Fibroblast of skin of right biceps (primary cell): ENCODE results near the gene SHMT2.

Source experiments
- DNase-seq: peaks from one replicate; pipeline ENCODE4 v3.0.0-alpha.2; 2013

The SHMT2 gene

DNA sequence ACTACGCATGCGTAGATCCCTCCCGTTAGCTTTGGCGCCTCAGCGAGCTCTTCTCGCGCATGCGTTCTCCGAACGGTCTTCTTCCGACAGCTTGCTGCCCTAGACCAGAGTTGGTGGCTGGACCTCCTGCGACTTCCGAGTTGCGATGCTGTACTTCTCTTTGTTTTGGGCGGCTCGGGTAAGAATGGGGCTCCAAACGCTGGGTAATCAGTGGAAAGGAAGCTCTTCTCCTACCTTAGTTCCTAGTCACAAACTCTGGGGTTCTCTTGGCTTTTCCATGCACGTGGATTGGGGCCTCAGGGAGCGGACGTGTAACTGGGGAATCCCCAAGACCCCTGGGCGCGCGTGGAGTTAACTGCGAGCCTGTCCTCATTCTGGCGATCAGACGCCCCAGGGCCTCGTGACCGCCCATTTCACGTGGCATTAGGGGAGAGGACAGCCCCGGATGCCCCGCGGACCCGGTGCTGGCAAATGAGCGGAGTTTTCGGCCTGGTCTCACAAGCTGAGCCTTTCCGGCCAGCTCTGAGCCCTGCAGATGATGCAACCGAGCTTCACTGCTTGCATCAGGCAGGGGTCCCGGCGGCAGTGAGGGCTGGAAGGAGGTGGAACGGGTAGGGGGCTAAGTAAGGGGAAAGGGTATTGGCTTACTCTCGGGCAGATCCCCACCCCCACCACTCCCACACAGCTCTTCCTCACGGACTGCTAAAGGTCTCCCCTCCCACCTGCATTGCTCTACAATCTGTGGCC is at the start of gene SHMT2:
Gene SHMT2, plus strand, starts transcription at position 78 of the 747 bp plus-strand sequence. Its CDS starts 68 bp downstream, at position 146.
- peak; percentile 95 for DNase-seq

GRCh38 chr12:57180321-57180989 is 49.1 kb upstream of the SHMT2 start:
- DNase-seq = no peak

GRCh38 chr12:57181072-57181471 is 48.4 kb upstream of the SHMT2 start:
- no peak for DNase-seq

DNA sequence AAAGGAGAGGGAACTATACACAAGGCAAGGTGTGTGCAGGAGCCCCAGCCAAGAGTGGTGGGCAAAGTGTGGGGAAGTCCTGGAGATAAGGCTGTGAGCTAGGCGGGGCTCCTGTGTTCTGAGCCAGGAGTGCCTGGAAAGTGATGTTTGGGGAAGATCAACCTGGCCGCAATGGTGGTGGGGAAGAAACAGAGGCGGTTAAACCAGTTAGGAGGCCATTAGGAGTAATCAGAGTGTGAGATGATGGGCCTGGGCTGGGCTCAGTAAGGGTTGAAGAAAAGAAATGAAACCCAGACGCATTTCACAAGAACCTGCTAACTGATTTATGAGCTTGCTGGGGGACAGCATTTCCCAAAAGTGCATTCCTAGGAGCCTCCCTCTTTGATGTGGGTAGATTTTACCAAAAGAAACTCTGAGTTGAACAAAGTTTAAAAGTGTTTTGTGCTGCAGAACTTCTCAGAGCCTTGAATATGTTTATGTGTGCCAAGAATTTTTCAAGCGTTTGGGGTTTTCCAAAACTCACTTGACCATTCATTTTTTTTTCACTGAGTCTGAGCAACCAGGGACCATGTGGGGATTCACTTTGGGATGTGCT is 47.9 kb upstream of the SHMT2 start:
- peak; percentile 40 for DNase-seq

GRCh38 chr12:57182918-57183575 is 46.5 kb upstream of the SHMT2 start:
- DNase-seq = peak; percentile 67

DNA sequence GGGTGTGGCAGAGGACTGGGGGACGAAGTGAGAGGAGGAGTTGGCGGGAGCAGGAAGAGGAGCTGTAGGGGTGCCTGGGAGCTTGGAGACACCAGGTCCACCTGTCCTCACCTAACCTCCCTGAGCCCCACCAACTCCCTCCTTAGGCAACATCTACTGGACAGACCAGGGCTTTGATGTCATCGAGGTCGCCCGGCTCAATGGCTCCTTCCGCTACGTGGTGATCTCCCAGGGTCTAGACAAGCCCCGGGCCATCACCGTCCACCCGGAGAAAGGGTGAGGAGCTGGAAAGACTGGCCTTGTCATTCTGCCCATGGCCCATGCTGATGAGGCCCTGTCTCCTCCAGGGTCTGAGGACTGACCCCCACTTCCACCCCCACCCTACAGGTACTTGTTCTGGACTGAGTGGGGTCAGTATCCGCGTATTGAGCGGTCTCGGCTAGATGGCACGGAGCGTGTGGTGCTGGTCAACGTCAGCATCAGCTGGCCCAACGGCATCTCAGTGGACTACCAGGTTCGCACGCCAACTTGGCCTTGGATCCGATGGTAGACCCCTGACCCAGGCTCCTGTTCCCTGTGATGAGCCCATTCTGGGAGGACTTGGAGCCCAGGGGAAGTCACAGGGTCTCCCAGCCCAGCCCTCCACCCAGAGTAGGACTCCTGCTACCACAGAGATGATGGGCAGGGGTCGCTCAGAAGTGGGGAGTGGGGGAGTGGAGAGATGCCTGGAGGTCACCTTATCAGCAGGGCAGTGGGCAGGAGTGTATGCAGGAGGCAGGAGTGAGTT is 45.4 kb upstream of the SHMT2 start:
- DNase-seq = no peak

GRCh38 chr12:57185403-57185802 is 44.1 kb upstream of the SHMT2 start:
- DNase-seq = no peak

- no peak for DNase-seq
Measured at GRCh38 chr12:57185906-57186508, 43.5 kb upstream of the SHMT2 start.

DNA sequence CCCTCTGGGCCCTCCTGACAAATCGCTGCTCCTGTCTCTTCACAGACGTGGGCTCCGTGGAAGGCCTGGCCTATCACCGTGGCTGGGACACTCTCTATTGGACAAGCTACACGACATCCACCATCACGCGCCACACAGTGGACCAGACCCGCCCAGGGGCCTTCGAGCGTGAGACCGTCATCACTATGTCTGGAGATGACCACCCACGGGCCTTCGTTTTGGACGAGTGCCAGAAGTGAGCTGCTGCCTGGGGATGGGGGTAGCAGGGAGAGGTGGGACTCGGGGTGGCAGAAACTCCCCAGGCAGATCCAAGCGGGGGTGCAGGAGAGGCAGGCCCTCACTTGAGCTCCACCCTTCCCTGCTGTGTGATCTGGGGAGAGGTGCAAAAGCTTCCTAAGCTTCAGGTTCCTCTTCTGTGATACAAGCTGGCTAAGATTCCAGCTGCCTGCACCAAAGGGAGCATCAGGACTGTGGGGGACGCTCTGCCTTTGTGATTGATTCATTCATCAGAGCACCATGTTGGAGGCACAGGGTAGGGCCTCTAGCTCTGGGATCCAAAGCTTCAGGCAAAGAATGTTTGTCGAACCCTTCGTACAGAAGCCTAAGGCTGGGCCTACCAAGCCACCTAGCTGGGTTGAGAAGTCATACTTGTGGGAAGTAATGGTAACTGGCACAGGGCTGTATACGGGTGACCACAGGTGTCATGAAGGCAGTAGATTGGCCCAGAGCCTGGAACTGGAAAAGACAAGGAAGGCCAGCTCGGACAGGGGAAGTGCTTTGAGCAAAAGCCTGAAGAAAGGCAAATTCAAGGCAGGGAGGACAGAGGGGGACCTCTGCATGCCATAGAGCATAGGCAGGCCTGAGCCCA is 42.1 kb upstream of the SHMT2 start:
- DNase-seq = no peak

DNA sequence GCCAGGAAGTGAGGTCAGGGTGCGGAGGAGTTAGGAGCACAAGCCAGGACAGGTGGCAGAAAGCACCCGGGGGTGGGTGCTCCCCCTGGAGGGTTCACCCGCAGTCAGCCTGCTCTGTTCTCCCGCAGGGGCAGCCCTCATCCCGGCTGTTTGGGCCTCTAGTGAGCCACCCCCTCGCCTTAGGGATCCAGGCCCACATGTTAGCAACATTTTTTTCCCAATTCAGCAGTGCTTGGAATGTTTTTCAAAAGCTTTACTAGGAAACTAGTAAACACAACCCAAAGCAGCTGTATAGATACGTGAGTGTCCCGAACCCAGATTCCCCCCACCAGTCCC is 41.5 kb upstream of the SHMT2 start:
- no peak for DNase-seq

- peak; percentile 33 for DNase-seq
Measured at GRCh38 chr12:57190037-57190436, 39.5 kb upstream of the SHMT2 start.

GRCh38 chr12:57190821-57191220 is 38.7 kb upstream of the SHMT2 start:
- DNase-seq = no peak

DNA sequence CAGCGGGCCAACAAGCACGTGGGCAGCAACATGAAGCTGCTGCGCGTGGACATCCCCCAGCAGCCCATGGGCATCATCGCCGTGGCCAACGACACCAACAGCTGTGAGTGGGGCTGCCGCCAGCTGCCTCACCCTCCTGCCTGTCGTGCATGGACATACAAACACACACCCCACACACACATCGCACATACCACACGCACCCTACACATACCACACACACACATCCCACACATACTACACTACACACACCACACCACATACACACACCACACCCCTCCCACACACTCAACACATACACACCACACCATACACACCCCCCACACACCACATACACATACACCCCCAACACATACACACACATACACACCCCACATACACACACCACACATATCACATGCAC is 38.1 kb upstream of the SHMT2 start:
- no peak for DNase-seq

DNA sequence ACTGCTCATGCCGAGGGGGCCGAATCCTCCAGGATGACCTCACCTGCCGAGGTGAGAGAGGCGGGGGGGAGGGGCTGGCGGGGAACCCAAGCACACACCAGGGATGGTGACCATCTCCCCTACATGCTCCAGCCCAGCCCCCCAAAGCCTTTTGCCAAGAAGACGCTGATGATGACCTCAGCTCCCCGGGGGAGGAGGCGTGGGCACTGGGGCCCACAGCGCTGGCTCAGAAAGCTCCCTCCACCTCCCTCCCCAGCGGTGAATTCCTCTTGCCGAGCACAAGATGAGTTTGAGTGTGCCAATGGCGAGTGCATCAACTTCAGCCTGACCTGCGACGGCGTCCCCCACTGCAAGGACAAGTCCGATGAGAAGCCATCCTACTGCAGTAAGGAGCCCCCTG is 36.6 kb upstream of the SHMT2 start:
- no peak for DNase-seq

DNA sequence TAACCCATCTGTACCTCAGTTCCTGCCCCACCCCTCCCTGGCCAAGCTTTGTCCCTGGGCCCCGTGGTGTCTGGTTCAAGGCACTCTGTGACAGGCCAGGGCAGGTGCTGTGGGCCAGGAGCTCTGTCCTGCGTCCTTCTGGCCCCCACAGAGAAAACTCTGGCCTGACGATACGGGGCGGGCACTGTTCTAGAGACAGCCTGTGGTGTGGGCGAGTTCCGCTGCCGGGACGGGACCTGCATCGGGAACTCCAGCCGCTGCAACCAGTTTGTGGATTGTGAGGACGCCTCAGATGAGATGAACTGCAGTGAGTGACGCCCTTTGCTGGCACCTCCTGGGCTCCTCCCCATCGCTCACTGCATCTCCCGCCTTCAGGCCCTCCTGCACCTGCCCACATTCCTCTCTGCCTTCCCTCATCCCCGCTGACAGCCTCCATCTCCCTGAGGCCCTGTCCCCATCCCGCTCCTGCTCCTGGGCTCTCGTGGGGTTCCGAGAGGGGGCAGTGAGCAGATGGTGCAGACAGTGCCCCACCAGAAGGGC is 35.7 kb upstream of the SHMT2 start:
- no peak for DNase-seq

GRCh38 chr12:57194253-57194652 is 35.3 kb upstream of the SHMT2 start:
- no peak for DNase-seq

DNA sequence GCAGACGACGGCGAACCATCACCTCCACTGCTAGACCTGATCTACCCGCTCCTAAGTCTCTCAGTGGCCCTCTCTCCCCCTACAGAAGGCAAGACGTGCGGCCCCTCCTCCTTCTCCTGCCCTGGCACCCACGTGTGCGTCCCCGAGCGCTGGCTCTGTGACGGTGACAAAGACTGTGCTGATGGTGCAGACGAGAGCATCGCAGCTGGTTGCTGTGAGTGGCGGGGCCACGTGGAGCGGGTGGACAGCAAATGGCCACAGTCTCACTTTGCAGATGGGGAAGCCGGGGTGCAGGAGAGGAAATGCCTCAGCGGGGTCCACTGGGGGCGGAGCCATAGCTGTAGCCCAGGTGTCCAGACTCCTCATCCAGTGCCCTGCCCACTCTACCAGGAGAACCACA is 34.3 kb upstream of the SHMT2 start:
- DNase-seq = no peak

- no peak for DNase-seq
Measured at GRCh38 chr12:57195611-57196371, 33.7 kb upstream of the SHMT2 start.

GRCh38 chr12:57196439-57196838 is 33.1 kb upstream of the SHMT2 start:
- DNase-seq = no peak

DNA sequence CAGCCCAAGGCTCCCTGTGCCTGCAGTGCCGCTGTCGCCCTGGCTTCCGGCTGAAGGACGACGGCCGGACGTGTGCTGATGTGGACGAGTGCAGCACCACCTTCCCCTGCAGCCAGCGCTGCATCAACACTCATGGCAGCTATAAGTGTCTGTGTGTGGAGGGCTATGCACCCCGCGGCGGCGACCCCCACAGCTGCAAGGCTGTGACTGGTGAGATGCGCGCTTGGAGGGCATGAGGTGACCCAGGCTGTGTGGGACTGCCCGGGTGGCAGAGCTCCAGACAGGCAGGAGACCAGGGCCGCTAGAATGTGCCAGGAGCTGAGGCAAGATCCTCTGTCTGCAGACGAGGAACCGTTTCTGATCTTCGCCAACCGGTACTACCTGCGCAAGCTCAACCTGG is 32.6 kb upstream of the SHMT2 start:
- no peak for DNase-seq
